RKO (cell line): ENCODE measurements around the gene CLRN2.
A peak's percentile ranks its signal among the peaks of the same experiment; 100 is the strongest.

Experiments
- DNase-seq: peaks from one replicate; pipeline ENCODE4 v3.0.0-alpha.2; 2016; ENCODE audit warnings: low spot score

CLRN2 gene, protein sequence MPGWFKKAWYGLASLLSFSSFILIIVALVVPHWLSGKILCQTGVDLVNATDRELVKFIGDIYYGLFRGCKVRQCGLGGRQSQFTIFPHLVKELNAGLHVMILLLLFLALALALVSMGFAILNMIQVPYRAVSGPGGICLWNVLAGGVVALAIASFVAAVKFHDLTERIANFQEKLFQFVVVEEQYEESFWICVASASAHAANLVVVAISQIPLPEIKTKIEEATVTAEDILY

DNA sequence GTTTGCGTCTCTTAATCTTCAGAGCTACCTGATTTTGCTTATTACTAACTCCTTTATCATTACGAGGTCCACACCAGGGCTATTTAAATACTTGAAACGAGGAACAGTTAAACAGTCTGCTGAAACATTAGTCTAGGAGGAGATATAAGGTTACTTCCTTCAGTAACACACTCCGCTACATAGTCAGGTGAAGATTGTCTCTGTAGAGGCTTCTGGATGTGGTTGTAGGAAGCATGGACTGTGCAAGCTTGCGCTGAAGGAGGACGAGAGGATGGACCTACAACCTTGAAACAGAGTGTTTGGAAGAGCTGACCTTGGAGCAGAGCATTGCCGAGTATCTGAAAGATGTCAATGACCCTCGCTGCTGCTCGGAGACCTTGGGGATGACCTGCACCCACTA, at the start of gene CLRN2:
CLRN2 (plus strand) TSS at position 301 of the 400 bp plus-strand sequence. CDS start 102 bp downstream, outside the sequence.
- DNase-seq, result no peak

DNA sequence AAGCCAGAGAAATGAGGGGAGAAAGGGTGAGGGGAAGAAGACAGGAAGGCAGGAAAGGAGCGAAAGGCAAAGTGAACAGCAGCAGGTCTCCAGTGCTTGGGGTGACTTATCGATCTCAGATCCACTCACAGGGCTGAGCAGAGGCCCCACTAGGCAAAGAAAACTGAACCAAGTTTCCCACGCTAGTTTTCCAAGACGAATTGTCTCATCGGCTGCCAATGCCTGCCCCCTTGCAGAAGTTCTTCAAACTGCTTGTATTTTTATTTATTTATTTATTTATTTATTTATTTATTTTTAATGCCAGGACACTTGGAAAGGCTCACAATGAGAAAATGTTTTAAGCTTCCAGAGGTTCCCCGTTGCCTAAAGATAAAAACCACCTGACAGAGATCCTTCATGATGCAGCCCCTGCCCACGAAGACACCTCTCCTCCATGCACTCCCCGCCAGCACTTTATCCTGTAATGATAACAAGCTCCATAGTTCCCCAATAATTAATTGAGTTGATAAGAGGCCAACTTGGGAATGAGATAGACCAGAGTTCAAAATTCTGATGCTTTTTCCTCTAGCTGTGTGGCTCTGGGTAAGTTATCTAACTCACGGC, 46.2 kb upstream of the CLRN2 start:
- DNase-seq, result peak; percentile 53

DNA sequence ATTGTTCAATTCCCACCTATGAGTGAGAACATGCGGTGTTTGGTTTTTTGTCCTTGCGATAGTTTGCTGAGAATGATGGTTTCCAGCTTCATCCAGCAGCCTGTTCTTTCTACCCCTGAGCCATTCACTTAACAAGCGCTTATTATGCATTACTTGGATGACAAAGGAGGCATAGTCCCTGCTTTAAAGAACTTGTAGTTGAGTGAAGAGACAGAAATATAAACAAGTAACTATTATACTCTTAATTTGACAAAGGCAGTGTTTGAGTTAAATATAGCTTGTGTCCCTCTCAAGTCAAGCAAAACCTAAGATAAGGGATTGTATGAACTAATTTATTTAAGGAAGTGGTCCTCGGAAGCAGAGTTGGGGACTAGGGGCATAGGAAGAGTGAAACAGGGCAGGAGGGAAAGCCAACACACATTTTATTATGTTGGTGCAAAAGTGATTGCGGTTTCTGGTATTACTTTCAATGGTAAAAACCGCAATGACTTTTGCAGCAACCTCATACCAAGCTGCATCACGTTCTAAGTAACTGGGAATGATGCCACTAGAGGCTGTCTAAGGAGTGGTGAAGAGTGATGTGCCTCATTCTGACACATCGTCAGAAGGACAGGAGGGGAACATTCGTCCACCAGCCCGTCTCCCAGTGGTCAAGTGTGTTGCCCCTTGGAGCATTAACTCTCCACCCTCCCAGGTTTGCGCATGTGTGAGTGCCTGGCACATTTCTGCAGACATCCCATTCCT, 44.9 kb upstream of the CLRN2 start:
- DNase-seq, result no peak

DNA sequence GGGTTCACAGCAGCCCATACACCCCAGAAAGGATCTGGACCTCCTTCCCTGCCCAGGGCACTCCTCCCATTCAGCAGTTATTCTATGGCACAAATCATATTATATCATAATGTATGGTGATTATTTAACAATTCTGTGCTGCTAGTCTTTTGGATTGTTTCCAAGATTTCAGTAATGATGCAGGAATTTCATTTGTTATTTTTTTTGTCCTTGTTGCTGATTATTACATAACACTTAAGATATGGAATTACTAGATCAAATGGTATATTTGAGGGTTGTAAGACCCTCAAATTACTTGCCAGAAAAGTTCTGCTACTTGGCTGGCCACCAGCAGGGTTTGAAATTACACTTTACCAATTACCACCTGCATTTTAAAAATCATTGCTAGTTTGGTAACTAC, 39.5 kb upstream of the CLRN2 start:
- DNase-seq, result peak; percentile 25

DNA sequence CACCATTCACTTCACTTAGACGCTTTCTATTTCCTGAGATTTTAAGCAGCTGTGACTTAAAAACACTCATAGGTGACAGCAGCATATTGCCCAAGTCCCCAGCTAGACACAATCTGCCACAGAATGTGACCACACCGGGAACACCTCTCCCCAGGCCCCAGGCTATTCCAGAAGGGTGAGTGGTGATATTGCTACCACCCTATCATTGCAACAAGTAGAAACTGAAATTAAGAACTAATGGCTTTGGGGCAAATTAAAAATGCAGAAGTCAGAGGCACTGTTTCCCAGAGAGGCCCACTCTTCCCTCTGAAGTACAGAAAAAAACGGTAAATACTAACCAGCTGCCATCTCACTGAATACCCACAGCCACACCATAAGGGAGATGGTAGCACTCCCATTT, 38.1 kb upstream of the CLRN2 start:
- no peak for DNase-seq

DNA sequence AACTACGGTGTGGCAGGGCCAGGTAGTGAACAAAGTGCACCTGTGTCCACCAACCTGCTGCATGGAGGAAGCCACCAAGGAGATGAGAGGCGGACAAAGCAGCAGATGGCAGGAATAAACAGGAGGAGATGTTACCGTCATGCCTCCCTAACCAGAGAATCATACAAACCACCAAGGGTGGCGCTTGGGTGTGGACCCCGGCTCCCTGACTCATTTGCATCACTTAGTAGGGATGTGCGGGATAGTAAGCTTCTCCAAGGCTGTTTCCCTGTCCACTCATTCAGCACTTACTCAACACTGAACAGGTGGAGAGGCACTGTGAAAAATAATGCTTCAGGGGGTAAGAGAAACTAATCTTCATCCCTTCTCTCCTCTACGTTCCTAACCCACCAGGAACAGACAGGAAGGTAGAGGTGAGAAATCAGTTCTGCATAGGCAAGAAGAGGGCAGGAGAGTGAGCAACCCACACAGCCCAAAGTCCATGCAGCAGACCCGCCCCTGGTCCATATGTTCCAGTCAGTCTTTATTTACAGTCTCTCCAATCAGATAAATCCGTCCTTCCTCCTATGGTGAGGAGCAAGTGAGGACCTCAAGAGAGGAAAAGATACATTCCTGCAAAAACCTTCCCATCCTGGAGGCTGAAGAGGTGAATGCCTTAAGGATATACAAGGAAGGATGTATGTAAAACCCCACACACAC, 37.0 kb upstream of the CLRN2 start:
- DNase-seq, result no peak

DNA sequence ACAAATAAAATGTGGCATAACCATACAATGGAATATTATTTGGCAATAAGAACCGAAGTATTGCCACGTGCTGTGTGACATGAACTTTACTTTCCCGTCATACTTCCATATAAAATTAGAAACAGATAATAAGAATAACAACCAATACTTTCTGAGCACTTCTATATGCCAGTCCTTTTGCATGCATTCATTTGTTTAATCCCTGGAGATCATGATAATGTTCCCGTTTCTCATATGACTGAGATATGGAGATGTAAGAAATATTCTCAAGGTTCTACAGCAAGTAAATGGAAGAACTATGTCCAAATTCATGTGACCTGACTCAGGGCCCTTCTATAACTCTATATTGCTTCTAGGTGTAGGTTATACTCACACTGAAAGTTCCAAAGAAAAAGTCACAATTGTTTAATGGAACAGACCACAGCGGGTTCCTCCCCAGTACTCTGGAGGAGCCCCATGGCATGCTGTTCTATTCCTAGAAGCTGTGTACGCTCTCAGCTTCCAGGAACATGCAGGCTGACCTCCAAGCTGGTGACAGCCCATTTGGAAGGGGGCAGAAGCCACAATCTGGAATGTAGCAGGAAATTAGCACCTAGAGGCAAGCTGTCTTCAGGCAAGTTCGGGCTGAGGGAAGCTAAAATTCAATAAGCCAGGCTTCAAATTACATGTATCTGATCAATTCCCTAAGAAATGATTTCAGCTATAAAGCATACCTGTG, 34.6 kb upstream of the CLRN2 start:
- DNase-seq, result no peak

DNA sequence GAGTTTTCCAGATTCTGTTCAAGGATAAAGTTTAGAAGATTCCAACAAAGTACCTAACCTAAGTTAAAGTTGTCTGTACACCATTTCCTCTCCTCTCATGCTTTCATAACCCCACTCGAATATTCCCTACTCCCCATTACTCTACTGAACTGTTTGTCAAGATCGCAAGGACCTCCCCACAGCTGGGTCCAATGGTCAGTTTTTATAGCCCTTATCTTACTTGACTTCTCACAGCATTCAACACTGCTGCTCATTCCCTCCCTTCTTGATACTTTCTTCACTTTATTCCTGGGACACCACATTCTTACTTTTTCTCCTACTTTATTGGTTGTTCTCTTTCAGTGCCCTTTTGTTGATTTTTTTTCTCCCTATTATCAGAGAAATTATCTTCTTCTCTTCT, 34.0 kb upstream of the CLRN2 start:
- no peak for DNase-seq

DNA sequence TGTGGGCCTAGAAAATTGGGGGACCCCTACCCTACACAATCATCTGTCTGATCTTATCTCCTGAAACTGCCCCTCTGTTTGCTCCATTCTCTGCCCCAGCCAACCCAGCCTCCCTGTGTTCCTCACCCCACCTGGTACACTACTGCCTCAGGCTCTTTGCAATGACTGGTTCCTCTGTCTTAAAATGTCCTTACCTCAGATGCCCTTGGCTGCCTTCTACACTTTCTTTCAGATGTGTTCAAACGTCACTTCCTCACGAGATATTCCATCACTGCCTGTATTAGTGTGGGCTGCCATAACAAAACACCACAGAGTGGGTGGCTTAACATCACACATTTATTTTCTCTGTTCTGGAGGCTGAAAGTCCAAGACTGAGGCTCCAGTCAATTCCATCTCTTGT, 32.2 kb upstream of the CLRN2 start:
- DNase-seq, result no peak

DNA sequence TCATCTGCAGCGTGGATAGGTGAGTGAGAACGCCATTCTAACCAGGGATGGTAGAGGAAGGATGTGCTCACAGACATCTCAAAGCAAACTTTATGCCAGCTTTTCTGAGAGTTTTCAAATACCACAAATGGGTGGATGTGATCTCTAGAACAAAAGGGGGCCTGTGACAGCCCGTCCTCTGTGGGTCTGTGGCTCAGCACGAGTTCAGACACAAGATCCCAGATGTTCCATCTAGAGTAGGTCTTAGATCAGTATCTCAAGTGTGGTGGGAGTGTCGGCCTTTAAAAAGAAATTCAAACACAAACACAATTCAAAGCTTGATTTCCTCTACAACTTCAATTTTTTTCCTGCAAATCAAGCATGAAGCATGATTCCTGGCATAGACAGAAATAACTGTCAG, 25.8 kb upstream of the CLRN2 start:
- DNase-seq, result no peak

DNA sequence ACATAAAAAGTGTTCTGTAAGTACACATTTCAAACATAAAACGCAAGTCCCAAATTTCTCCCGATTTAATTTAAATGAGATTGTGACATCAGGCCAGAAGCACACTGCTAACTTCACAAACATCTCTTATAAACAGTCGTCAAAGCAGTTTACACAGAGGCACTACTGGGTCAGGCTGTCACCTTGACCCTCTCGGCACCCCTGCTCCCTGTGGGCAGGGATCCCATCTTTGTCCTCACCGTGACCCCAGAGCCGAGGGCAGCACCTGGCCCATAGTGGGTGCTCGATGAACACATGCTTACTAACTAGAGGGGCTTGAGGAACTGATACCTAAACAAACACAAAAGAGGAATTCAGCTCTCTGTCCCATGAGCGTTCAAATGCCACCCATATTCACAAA, 25.2 kb upstream of the CLRN2 start:
- DNase-seq, result no peak

DNA sequence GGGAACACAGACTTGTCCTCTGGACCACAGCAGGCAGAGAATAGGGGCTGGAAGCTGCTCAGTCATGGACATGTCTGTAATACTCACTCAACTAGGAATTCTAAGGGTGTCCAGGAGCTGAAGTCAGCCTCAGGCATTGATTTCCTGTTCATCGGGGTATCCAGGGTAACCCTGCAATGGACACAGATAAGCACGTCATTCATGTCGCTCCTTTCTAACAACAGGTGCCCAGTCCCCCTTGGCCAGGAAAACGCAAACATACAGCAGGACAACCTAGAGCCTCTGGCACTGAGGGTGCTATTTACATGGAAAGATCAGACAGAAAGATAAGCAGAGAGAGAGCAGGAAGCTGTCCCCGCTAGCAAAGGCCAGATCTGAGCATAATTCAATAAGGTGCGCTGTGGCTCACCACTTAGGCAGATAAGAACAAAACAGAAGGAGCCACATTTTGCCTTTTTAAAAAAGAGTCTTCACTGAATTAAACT, 24.3 kb upstream of the CLRN2 start:
- no peak for DNase-seq

DNA sequence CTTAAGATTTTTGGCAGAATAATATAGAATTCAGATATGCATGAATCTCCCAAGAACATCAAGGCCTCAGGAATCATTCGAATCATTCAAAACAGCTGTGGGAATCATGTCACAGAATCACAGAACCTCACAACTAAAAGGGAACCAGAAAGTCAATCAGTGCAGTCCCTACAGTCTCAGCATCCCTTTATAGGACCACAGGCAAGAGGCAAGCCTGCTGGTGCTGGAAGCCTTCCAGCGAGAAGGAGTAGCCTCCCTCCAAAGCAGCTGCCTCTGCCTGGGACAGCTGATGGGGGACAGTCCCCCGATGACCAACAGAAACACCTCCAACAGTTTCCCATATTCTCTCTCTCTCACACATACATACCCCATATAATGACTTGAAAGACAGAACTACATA, 23.8 kb upstream of the CLRN2 start:
- no peak for DNase-seq

DNA sequence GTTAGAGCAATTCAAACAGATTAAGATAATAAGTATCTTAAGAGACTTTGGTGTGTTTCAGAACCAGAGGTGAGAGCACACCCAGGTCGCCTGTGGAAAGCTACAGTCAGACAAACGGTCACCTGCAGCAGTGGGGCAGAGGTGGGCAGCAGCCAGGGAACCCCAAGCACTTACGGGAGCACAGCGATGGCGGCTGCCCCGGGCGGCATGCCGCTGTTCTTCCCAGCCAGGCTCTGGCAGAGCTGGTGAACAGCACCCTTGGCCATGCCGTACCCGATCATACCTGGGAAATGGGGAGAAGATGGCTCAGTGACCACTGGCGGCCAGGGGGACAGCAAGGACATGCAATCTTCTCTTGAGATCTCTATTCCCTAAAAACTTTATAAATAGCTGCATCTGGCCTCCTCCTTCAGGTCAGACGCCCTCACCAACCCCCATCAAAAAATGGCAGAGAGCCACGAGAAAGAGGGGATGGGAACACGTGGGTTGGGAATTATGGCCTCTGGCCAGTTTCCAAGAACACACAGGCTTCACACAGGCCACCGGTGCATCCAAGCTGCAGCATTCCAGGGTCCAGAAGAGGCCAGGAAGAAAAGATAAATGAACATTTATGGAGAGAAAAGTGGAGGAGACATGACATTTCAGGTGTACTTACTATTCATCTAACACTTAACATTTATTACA, 22.8 kb upstream of the CLRN2 start:
- DNase-seq, result no peak

DNA sequence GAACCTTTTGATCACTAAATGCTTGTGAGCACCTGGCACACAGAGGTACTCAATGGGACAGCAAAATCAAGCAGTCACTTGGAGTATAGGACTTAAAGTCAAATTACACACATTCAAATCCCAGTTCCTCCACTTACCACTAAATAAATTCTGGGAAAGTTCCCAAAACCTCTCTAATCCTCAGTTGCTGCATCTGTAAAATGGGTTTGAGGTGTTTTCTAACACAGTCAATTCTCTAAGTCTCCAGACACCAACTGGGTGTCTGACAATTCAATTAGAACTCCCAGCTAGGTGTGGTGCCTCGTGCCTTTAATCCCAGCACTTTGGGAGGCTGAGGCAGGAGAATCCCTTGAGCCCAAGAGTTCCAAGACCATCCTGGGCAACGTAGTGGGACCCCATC, 22.1 kb upstream of the CLRN2 start:
- no peak for DNase-seq

DNA sequence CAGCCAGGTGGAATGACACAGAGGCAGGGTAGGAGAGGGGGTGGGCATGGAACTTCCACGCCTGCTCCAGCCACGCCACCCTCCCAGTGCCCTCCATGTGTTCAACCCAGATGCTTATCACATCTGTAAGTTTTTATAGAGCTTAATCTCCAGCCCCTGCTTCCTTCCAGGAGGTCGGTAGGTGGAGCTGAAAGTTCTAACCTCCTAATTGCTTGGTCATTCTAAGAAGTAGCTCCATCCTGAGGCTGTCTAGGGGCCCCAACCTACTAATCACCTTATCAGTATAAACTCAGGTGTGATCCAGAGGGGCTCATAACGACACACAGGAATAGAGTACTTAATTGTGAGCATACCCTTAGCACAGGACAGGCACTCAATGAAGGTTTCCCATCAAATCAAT, 21.3 kb upstream of the CLRN2 start:
- DNase-seq, result no peak

DNA sequence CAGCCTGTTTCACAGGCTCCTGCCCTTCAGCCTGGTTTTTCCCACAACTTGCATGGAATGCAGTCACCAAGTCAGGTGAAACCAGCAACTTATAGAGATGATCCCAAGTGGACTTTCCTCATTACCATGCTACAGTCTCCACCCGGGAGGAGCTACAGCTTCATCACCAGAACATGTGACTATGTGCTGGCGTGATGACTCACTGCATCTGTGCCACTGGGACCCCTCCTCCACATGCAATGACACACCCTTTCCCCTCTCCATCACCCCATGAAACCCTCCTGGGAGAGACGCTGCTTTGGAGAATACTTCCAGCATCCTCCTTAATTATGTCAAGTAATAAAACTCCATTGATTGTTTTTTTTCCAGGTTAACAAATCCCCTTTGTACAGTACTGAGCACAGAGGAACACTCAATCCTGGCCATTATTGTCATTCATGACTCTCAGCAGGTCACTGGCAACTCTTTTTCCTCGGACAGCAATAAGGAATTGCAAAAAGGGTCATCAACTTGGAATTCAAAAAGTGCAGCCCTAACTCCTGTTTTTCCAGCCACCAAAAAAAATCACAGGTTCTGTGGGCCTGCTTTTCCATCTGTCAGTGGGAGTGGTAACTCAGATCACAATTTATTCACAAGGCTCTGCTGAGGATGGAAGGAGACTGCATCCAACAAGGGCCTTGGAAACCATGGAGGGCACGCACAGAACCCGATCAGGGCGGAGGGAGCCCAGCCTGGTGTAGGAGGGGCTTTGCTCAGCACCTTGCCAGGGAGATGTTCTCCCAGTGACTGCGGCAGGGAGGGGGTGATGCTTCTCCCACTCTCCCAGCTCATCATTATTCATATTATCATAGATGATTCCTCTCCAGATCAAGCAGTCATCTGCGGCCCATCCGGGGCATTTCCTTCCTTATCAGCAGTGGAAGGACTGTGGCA, 20.4 kb upstream of the CLRN2 start:
- DNase-seq, result peak; percentile 67

DNA sequence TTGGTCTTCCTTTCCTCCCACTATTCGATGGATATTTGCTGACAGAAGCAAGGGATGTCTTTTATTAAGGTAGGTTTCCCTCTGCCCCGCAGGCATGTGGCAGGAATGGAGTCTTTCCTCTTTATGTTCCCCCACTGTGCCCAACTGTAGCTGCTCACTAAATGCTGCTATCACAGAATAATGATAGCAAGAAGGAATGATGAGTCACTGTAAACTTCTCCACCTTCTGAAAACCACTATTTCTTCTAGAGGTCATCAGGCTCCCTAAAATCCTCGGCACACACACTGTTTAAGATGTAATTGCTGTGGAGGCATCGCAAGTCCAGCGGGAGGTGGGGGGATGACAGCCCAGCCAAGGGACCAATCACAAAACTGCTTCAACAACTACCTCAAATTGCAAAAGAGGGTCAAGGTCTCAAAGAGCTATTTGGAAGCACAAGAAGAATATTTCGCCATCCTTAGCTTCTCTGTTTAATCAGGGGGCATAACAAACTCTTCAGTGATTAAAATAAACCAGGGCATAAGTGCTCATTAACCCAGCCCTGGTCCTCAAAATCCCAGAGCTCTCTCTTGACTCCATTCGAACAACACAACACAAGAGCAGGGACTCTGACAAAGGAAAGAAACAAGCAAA, 17.0 kb upstream of the CLRN2 start:
- no peak for DNase-seq

DNA sequence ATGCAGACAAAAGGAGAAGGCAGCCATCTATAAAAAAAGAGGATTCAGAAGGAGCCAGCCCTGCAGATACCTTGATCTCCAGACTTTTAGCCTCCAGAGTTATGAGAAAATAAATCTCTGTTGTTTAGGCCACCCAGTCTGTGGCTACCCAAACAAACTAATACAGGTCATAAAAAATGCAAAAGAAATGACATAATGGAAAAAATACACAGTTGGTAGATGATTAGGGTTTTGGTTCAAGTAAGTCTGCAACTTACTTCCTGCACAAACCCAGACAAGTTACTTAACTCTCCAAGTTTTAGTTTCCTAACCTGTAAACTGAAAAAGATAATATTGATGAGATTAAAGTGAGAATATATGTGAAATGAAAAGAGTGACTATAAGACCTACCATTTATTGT, 14.4 kb upstream of the CLRN2 start:
- DNase-seq, result no peak

DNA sequence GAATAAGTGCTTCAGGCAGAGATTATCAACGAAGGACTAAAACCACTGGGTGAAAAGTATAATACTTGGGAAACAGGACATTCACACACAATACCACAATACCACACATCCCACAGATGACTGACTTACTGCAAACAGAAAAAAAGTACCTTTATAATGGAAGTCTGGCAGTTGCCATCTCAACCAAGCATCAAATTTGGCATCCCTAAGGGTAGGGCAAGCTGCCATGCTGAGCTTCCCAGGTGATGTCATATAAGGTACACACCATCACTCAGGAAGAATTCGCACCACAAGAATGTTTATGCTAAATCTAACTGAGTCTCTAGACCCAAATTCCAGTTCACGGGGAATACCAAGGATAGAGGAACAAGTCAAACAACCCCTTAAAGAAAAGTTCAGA, 12.2 kb upstream of the CLRN2 start:
- no peak for DNase-seq
